PC-3 (cell line): Measurements from ENCODE around the gene DNAJB6. TPM values are rescaled to one million over a fixed set of nuclear protein-coding genes. Genes with fewer than 3 reads are reported as not detected.

Experiments used
- ATAC-seq: fragments of 200-7000 bp; cut with Tn5 transposase; 2 replicates; pipeline ENCODE4 v1.9.1; 2020; ENCODE audit warnings: mild to moderate bottlenecking, moderate library complexity
- BruUV-seq: library from RNA; stranded (reverse); fragments of 400-500 nt; replicated peaks from 2 replicates; lab custom pipeline; 2021; lab: Mats Ljungman, UMichigan
- CTCF ChIA-PET: fragments of 300-600 bp; sonication (Branson Sonifier 250); formaldehyde crosslinking; loops from one replicate; lab custom pipeline; 2022; ENCODE audit warnings: antibody characterized with exemption; lab: Charles Lee
- POLR2A ChIA-PET: fragments of 300-600 bp; sonication (Branson Sonifier 250); formaldehyde crosslinking; loops from one replicate; lab custom pipeline; 2022; ENCODE audit warnings: antibody characterized with exemption; ENCODE audit not compliant: unreplicated experiment; lab: Charles Lee
- DNase-seq: peaks from one replicate; pipeline ENCODE4 v3.0.0-alpha.2; 2015
- H2AFZ ChIP-seq: fragments of 300-600 bp; sonication (generic); 2 replicates; pipeline ENCODE4 v1.6.0; 2016; ENCODE audit warnings: antibody characterized with exemption, low read length
- H3F3A ChIP-seq: fragments of 300-600 bp; sonication (generic); one replicate; pipeline ENCODE4 v1.6.0; 2017; ENCODE audit warnings: antibody characterized with exemption, low read length, control low read depth, mild to moderate bottlenecking; ENCODE audit not compliant: unreplicated experiment
- H3K27ac ChIP-seq: fragments of 300-600 bp; sonication (generic); 2 replicates; pipeline ENCODE4 v1.5.1; 2016; ENCODE audit warnings: mild to moderate bottlenecking, low read length
- H3K27me3 ChIP-seq: fragments of 300-600 bp; sonication (generic); 2 replicates; pipeline ENCODE4 v1.6.1; 2016; ENCODE audit warnings: low read length, mixed read lengths
- H3K36me3 ChIP-seq: fragments of 300-600 bp; sonication (generic); 2 replicates; pipeline ENCODE4 v1.6.1; 2016; ENCODE audit warnings: low read depth, mixed run types, low read length, mixed read lengths
- H3K4me1 ChIP-seq: fragments of 300-600 bp; sonication (generic); 2 replicates; pipeline ENCODE4 v1.5.1; 2016; ENCODE audit warnings: low read length; ENCODE audit not compliant: insufficient read depth
- H3K4me2 ChIP-seq: fragments of 300-600 bp; sonication (generic); 2 replicates; pipeline ENCODE4 v1.6.0; 2016; ENCODE audit warnings: low read length
- H3K4me3 ChIP-seq: fragments of 300-600 bp; sonication (generic); 2 replicates; pipeline ENCODE4 v1.5.1; 2016; ENCODE audit warnings: mild to moderate bottlenecking, low read length, mixed read lengths
- H3K79me2 ChIP-seq: fragments of 300-600 bp; sonication (generic); 2 replicates; pipeline ENCODE4 v1.6.1; 2017; ENCODE audit warnings: low read length, mixed read lengths
- H3K9ac ChIP-seq: fragments of 300-600 bp; sonication (generic); 2 replicates; pipeline ENCODE4 v1.6.0; 2016; ENCODE audit warnings: mild to moderate bottlenecking, low read length
- H3K9me2 ChIP-seq: fragments of 300-600 bp; sonication (generic); replicated peaks from 2 replicates; pipeline ENCODE4 v1.6.1; 2016; ENCODE audit warnings: mixed run types, low read length, mixed read lengths
- H3K9me3 ChIP-seq: fragments of 300-600 bp; sonication (generic); 2 replicates; pipeline ENCODE4 v1.6.1; 2016; ENCODE audit warnings: low read length, mixed read lengths
- H4K20me1 ChIP-seq: fragments of 300-600 bp; sonication (generic); 2 replicates; pipeline ENCODE4 v1.6.1; 2016; ENCODE audit warnings: low read length, mixed read lengths
- EZH2 ChIP-seq: fragments of 300-600 bp; sonication (generic); IDR thresholded peaks from one replicate; pipeline ENCODE4 v1.6.1; 2017; ENCODE audit warnings: antibody characterized with exemption, mild to moderate bottlenecking, low read length; ENCODE audit not compliant: unreplicated experiment
- EZH2phosphoT487 ChIP-seq: fragments of 300-600 bp; sonication (generic); IDR thresholded peaks from 2 replicates; pipeline ENCODE4 v1.6.1; 2018; ENCODE audit warnings: mild to moderate bottlenecking, antibody characterized with exemption, low read length, borderline replicate concordance
- intact Hi-C: fragments of 100-400 bp; cut with micrococcal nuclease; formaldehyde crosslinking; loops from 2 replicates; pipeline ENCODE4 v1.9.0; 2023
- total RNA-seq: library from RNA; depleted of rRNA; stranded (reverse); fragments of >200 nt; gene quantifications from 2 replicates; pipeline ENCODE4 v1.2.3, GENCODE V29; 2014
- TF ChIP-seq, protein P1 (sequence below): fragments of 300-600 bp; sonication (generic); conservative IDR thresholded peaks from 2 replicates; pipeline ENCODE4 v1.5.1; 2017; ENCODE audit warnings: antibody characterized with exemption, low read depth, mild to moderate bottlenecking, low read length

The DNAJB6 gene
- total RNA-seq, 1 experiment from 2014 or later, result 151 TPM

DNA sequence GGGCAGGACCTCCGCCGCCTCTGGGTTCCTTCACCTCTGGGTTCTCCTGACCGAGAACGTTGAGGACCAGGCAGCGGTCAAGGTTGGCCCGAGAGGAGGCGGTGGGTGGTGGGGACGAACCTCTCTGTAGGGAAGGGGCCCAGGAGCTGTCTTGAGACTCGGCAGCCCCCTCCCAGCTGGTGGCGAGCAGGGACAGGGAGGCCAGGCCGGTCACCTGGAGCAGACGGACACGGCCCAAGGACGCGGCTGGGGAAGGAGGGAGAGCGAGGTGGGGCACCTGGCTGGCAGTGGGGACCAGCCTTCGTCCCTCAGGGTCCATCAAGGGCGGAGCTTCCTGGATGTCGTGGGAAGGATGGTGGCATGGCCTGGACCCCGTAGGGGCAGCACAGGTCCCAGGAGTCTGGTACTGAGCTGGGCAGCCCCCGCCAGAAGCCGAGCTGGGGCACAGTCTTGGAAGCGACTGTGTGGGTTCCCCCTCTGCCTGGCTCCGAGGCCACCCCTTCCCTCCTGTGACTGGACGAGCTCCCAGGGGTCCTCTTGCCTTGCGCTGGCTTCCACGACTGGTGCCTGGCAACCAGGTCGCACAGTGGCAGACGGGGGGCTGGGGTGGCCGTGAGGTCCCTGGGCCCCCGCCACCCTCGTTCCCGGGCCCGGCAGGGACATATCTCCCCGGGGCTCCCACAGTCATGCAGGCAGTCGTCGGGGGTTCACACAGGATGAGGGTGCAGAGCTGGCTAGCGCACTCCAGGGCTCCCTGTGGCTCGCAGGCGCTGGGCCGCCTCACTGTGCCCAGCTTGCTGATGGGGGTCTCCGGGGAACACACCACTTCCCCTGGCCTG, 89.9 kb downstream of the DNAJB6 start:
- TF ChIP-seq, protein P1, sequence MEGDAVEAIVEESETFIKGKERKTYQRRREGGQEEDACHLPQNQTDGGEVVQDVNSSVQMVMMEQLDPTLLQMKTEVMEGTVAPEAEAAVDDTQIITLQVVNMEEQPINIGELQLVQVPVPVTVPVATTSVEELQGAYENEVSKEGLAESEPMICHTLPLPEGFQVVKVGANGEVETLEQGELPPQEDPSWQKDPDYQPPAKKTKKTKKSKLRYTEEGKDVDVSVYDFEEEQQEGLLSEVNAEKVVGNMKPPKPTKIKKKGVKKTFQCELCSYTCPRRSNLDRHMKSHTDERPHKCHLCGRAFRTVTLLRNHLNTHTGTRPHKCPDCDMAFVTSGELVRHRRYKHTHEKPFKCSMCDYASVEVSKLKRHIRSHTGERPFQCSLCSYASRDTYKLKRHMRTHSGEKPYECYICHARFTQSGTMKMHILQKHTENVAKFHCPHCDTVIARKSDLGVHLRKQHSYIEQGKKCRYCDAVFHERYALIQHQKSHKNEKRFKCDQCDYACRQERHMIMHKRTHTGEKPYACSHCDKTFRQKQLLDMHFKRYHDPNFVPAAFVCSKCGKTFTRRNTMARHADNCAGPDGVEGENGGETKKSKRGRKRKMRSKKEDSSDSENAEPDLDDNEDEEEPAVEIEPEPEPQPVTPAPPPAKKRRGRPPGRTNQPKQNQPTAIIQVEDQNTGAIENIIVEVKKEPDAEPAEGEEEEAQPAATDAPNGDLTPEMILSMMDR, result no peak
- TF ChIP-seq EZH2phosphoT487, result no peak
- TF ChIP-seq EZH2, result no peak
- no TSS peak for BruUV-seq
- H3K27me3 ChIP-seq, result no peaks in the 10 kb centered on the region
- H3K27ac ChIP-seq, result no peak overlapping the region
- POLR2A ChIA-PET, result no interaction called here
- CTCF ChIA-PET, result no interaction called here
- H2AFZ ChIP-seq, result no peak overlapping the region
- no peaks in the 10 kb centered on the region for H3K36me3 ChIP-seq
- H3K9ac ChIP-seq, result no peak overlapping the region
- ATAC-seq (no peak), DNase-seq (no peak)
- intact Hi-C loops, result no loop called here
- H3K4me3 ChIP-seq, result no peak overlapping the region
- no peaks in the 10 kb centered on the region for H3K9me3 ChIP-seq
- H3K4me1 ChIP-seq, result no peaks in the 10 kb centered on the region
- H3F3A ChIP-seq, result no peaks in the 10 kb centered on the region
- no peaks in the 10 kb centered on the region for H4K20me1 ChIP-seq
- H3K4me2 ChIP-seq, result no peak overlapping the region
- H3K79me2 ChIP-seq, result no peaks in the 10 kb centered on the region
- H3K9me2 ChIP-seq, result no peaks in the 10 kb centered on the region

DNA sequence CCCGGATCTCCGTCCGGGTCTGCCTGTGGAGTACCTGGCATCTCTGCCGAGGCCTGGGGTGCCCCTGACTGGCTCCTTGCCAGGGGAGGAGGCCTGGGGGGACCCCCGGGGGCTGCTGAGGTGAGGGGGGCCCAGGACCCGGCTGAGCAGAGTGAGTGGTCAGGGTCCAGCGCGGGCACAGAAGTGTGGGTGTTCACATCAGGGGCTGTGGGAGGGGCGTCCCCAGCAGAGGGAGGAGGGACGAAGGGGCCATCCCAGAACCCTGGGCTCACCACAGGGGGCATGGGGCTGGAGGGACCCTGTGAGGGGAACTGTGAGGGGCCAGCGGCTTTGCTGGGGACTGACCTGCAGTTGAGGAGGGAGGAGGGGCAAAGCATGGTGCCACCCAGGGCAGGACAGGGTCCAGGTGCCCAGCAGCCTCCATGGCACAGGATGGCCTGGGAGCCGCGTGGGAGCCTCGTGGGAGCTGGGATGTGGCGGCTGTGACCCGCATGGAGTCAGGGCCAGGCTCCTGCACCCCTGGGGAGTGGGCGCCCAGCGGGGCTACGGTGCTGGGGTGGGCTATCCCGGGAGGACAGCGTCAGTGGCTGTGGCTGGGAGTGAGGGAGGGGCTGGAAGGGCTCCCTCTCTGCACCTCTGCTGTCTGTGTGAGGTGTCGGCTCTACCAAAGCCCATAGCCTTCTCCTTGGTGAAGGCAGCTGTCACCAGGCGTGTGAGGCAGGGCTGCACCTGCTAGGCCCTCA, 91.2 kb downstream of the DNAJB6 start:
- H3K9ac ChIP-seq, result no peak overlapping the region
- CTCF ChIA-PET, result no interaction called here
- no peak for ATAC-seq
- intact Hi-C loops, result no loop called here
- H3K27ac ChIP-seq, result no peak overlapping the region
- no peaks in the 10 kb centered on the region for H4K20me1 ChIP-seq
- no peak overlapping the region for H3K4me2 ChIP-seq
- no peak for DNase-seq
- H3K9me2 ChIP-seq, result no peaks in the 10 kb centered on the region
- H3K79me2 ChIP-seq, result no peaks in the 10 kb centered on the region
- H3K9me3 ChIP-seq, result no peaks in the 10 kb centered on the region
- H3K4me3 ChIP-seq, result no peak overlapping the region
- no peaks in the 10 kb centered on the region for H3K36me3 ChIP-seq
- no peaks in the 10 kb centered on the region for H3F3A ChIP-seq
- no peaks in the 10 kb centered on the region for H3K27me3 ChIP-seq
- TF ChIP-seq, protein P1, result no peak
- no peak for TF ChIP-seq EZH2
- no peak for TF ChIP-seq EZH2phosphoT487
- POLR2A ChIA-PET, result no interaction called here
- H2AFZ ChIP-seq, result no peak overlapping the region
- BruUV-seq, result no TSS peak
- H3K4me1 ChIP-seq, result peaks cover 7% of the 10 kb centered on the region; the same call in 1 of the 2 replicates
